ENCODE measurements around the gene EYA3.

The EYA3 gene

DNA sequence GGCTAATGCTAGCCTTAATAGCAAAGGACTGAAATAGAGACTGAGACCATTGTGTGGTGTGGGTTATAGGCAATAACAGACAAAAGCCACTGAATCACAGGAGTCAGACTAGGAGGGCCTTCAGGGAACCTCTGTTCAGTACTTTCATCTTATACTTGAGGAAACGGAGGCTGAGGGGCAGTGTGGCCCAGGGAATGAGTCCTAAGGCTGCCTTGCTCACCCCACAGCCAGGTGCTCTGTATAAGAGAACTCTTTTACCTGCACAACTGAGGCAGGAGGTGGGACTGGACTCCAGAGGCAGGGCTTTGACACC, 150.9 kb downstream of the EYA3 start:
- Histone ChIP-seq H3K9me2 (replicated peaks; ENCODE audit: control insufficient read depth, low read length) (no peaks in the 10 kb centered on the region), H3F3A (ENCODE audit: control insufficient read depth, insufficient read depth) (no peaks in the 10 kb centered on the region), H4K20me1 (ENCODE audit: control insufficient read depth, insufficient read depth, low read depth, low read length) (no peaks in the 10 kb centered on the region), H3K4me2 (ENCODE audit: low read length) (no peak overlapping the region), H3K27ac (ENCODE audit: low read depth, low read length) (no peak overlapping the region), H3K4me3 (ENCODE audit: low read length) (no peak overlapping the region), H3K79me2 (ENCODE audit: control insufficient read depth, low read length) (no peaks in the 10 kb centered on the region), H3K36me3 (ENCODE audit: control insufficient read depth, low read length) (no peaks in the 10 kb centered on the region), H3K27me3 (ENCODE audit: control insufficient read depth, low read length) (peaks cover 16% of the 10 kb centered on the region), H3K4me1 (ENCODE audit: control insufficient read depth, low read length) (peaks cover 14% of the 10 kb centered on the region), H3K9me3 (ENCODE audit: control insufficient read depth, insufficient read depth, low read length) (no peaks in the 10 kb centered on the region)
- TF ChIP-seq, protein P1, sequence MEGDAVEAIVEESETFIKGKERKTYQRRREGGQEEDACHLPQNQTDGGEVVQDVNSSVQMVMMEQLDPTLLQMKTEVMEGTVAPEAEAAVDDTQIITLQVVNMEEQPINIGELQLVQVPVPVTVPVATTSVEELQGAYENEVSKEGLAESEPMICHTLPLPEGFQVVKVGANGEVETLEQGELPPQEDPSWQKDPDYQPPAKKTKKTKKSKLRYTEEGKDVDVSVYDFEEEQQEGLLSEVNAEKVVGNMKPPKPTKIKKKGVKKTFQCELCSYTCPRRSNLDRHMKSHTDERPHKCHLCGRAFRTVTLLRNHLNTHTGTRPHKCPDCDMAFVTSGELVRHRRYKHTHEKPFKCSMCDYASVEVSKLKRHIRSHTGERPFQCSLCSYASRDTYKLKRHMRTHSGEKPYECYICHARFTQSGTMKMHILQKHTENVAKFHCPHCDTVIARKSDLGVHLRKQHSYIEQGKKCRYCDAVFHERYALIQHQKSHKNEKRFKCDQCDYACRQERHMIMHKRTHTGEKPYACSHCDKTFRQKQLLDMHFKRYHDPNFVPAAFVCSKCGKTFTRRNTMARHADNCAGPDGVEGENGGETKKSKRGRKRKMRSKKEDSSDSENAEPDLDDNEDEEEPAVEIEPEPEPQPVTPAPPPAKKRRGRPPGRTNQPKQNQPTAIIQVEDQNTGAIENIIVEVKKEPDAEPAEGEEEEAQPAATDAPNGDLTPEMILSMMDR (IDR thresholded peaks at IDR 0.05; ENCODE audit: low read depth, low read length, poor library complexity, severe bottlenecking): no peak
- no peak for TF ChIP-seq EZH2phosphoT487 (IDR thresholded peaks at IDR 0.05; ENCODE audit: borderline replicate concordance, low read length)

DNA sequence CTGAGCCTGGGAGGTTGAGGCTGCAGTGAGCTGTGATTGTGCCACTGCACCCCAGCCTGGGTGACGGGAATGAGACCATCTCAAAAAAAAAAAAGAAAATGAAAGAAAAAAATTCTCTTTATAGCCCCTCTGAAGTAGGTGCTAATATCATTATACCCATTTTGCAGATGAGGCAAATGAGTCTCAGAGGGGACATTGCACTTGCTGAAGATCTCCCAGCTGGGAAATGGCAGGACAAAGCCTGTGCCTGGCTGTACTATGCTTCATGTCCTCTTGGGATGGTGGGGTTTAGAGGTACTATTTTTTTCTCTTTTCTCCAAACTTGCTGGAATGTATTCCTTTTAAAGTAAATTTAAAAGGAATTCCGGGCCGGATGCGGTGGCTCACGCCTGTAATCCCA, 152.0 kb downstream of the EYA3 start:
- TF ChIP-seq, protein P1 (IDR thresholded peaks at IDR 0.05; ENCODE audit: low read depth, low read length, poor library complexity, severe bottlenecking): no peak
- no peak for TF ChIP-seq EZH2phosphoT487 (IDR thresholded peaks at IDR 0.05; ENCODE audit: borderline replicate concordance, low read length)
- H3K4me1 ChIP-seq (ENCODE audit: control insufficient read depth, low read length): peaks cover 22% of the 10 kb centered on the region
- H3K27me3 ChIP-seq (ENCODE audit: control insufficient read depth, low read length): peaks cover 16% of the 10 kb centered on the region
- no peak overlapping the region for H3K27ac ChIP-seq (ENCODE audit: low read depth, low read length)
- no peaks in the 10 kb centered on the region for H3K9me3 ChIP-seq (ENCODE audit: control insufficient read depth, insufficient read depth, low read length)
- no peak overlapping the region for H3K4me3 ChIP-seq (ENCODE audit: low read length)
- H4K20me1 ChIP-seq (ENCODE audit: control insufficient read depth, insufficient read depth, low read depth, low read length): no peaks in the 10 kb centered on the region
- H3K4me2 ChIP-seq (ENCODE audit: low read length): no peak overlapping the region
- H3K79me2 ChIP-seq (ENCODE audit: control insufficient read depth, low read length): no peaks in the 10 kb centered on the region
- H3K9me2 ChIP-seq (replicated peaks; ENCODE audit: control insufficient read depth, low read length): no peaks in the 10 kb centered on the region
- no peaks in the 10 kb centered on the region for H3K36me3 ChIP-seq (ENCODE audit: control insufficient read depth, low read length)
- no peaks in the 10 kb centered on the region for H3F3A ChIP-seq (ENCODE audit: control insufficient read depth, insufficient read depth)

- no peaks in the 10 kb centered on the region for H3K36me3 ChIP-seq (ENCODE audit: control insufficient read depth, low read length)
- H3K4me2 ChIP-seq (ENCODE audit: low read length): no peak overlapping the region
- H3K9me2 ChIP-seq (replicated peaks; ENCODE audit: control insufficient read depth, low read length): no peaks in the 10 kb centered on the region
- no peak overlapping the region for H3K27ac ChIP-seq (ENCODE audit: low read depth, low read length)
- H3K27me3 ChIP-seq (ENCODE audit: control insufficient read depth, low read length): peaks cover 16% of the 10 kb centered on the region
- no peaks in the 10 kb centered on the region for H3F3A ChIP-seq (ENCODE audit: control insufficient read depth, insufficient read depth)
- H4K20me1 ChIP-seq (ENCODE audit: control insufficient read depth, insufficient read depth, low read depth, low read length): no peaks in the 10 kb centered on the region
- H3K9me3 ChIP-seq (ENCODE audit: control insufficient read depth, insufficient read depth, low read length): no peaks in the 10 kb centered on the region
- TF ChIP-seq, protein P1 (IDR thresholded peaks at IDR 0.05; ENCODE audit: low read depth, low read length, poor library complexity, severe bottlenecking): no peak
- TF ChIP-seq EZH2phosphoT487 (IDR thresholded peaks at IDR 0.05; ENCODE audit: borderline replicate concordance, low read length): no peak
- peaks cover 22% of the 10 kb centered on the region for H3K4me1 ChIP-seq (ENCODE audit: control insufficient read depth, low read length)
- no peak overlapping the region for H3K4me3 ChIP-seq (ENCODE audit: low read length)
- no peaks in the 10 kb centered on the region for H3K79me2 ChIP-seq (ENCODE audit: control insufficient read depth, low read length)
Measured at GRCh38 chr1:27935721-27936120, 152.7 kb downstream of the EYA3 start.

Measured in DOHH2 (cell line).